ENCODE data around the gene TCOF1.

Gene TCOF1

DNA sequence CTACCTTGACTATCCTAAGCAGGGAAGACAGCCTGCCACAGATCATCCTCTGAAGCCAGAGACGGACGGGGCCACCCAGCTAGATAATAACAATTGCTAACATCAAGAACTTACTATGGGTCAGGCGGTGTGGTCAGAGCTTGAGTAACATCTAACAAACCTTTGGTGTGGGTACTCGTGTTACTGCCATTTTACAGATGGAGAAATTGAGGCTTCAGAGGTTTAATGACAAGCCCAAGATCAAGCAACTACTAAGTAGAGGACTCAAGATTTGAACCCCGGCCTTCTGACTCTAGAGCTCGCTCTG is 38.1 kb upstream of the TCOF1 start:
- Histone ChIP-seq H3K27ac (ENCODE audit: low read length) (no peak overlapping the region), H3K27me3 (ENCODE audit: insufficient read depth, low read length, poor library complexity) (no peaks in the 10 kb centered on the region), H3K79me2 (ENCODE audit: insufficient read depth, low read length) (no peaks in the 10 kb centered on the region), H3K36me3 (ENCODE audit: insufficient read depth, low read length) (no peaks in the 10 kb centered on the region), H3K4me2 (ENCODE audit: insufficient read depth, low read length) (no peak overlapping the region), H3K9me3 (ENCODE audit: insufficient read depth, low read length, severe bottlenecking) (no peaks in the 10 kb centered on the region), H2AFZ (ENCODE audit: low read depth, low read length) (no peak overlapping the region), H4K20me1 (ENCODE audit: insufficient read depth, low read length) (no peaks in the 10 kb centered on the region), H3K4me3 (ENCODE audit: low read depth in 1 of 2, low read length in 2 of 2) (no peak overlapping the region), H3K9ac (ENCODE audit: low read depth, low read length) (no peak overlapping the region), H3K4me1 (ENCODE audit: insufficient read depth, low read length) (no peaks in the 10 kb centered on the region)
- TF ChIP-seq CTCF (IDR thresholded peaks at IDR 0.05; ENCODE audit: borderline replicate concordance, extremely low read depth, low read length, poor library complexity, severe bottlenecking) (no peak), EZH2 (IDR thresholded peaks at IDR 0.05; ENCODE audit: borderline replicate concordance, low read depth, low read length, severe bottlenecking) (no peak)
- DNase-seq = no peak
- no peak for ATAC-seq (ENCODE audit: insufficient read depth, low read depth)

GRCh38 chr5:150320044-150320613 is 37.4 kb upstream of the TCOF1 start:
- H3K4me1 ChIP-seq (ENCODE audit: insufficient read depth, low read length) = no peaks in the 10 kb centered on the region
- H3K79me2 ChIP-seq (ENCODE audit: insufficient read depth, low read length) = no peaks in the 10 kb centered on the region
- no peaks in the 10 kb centered on the region for H3K27me3 ChIP-seq (ENCODE audit: insufficient read depth, low read length, poor library complexity)
- H3K4me3 ChIP-seq (ENCODE audit: low read depth in 1 of 2, low read length in 2 of 2) = no peak overlapping the region
- no peaks in the 10 kb centered on the region for H3K9me3 ChIP-seq (ENCODE audit: insufficient read depth, low read length, severe bottlenecking)
- H3K27ac ChIP-seq (ENCODE audit: low read length) = no peak overlapping the region
- H4K20me1 ChIP-seq (ENCODE audit: insufficient read depth, low read length) = no peaks in the 10 kb centered on the region
- ATAC-seq (ENCODE audit: insufficient read depth, low read depth) (no peak), DNase-seq (no peak)
- no peak overlapping the region for H3K4me2 ChIP-seq (ENCODE audit: insufficient read depth, low read length)
- no peak overlapping the region for H3K9ac ChIP-seq (ENCODE audit: low read depth, low read length)
- no peak for TF ChIP-seq EZH2 (IDR thresholded peaks at IDR 0.05; ENCODE audit: borderline replicate concordance, low read depth, low read length, severe bottlenecking)
- no peaks in the 10 kb centered on the region for H3K36me3 ChIP-seq (ENCODE audit: insufficient read depth, low read length)
- no peak overlapping the region for H2AFZ ChIP-seq (ENCODE audit: low read depth, low read length)

- H2AFZ ChIP-seq (ENCODE audit: low read depth, low read length) = no peak overlapping the region
- no peaks in the 10 kb centered on the region for H3K4me1 ChIP-seq (ENCODE audit: insufficient read depth, low read length)
- no peaks in the 10 kb centered on the region for H3K27me3 ChIP-seq (ENCODE audit: insufficient read depth, low read length, poor library complexity)
- no peaks in the 10 kb centered on the region for H4K20me1 ChIP-seq (ENCODE audit: insufficient read depth, low read length)
- no peak overlapping the region for H3K9ac ChIP-seq (ENCODE audit: low read depth, low read length)
- H3K4me3 ChIP-seq (ENCODE audit: low read depth in 1 of 2, low read length in 2 of 2) = no peak overlapping the region
- H3K27ac ChIP-seq (ENCODE audit: low read length) = no peak overlapping the region
- DNase-seq (no peak), ATAC-seq (ENCODE audit: insufficient read depth, low read depth) (no peak)
- H3K4me2 ChIP-seq (ENCODE audit: insufficient read depth, low read length) = no peak overlapping the region
- H3K36me3 ChIP-seq (ENCODE audit: insufficient read depth, low read length) = no peaks in the 10 kb centered on the region
- H3K79me2 ChIP-seq (ENCODE audit: insufficient read depth, low read length) = no peaks in the 10 kb centered on the region
- no peak for TF ChIP-seq CTCF (IDR thresholded peaks at IDR 0.05; ENCODE audit: borderline replicate concordance, extremely low read depth, low read length, poor library complexity, severe bottlenecking)
- TF ChIP-seq EZH2 (IDR thresholded peaks at IDR 0.05; ENCODE audit: borderline replicate concordance, low read depth, low read length, severe bottlenecking) = no peak
- no peaks in the 10 kb centered on the region for H3K9me3 ChIP-seq (ENCODE audit: insufficient read depth, low read length, severe bottlenecking)
Measured at GRCh38 chr5:150321211-150321610, 36.3 kb upstream of the TCOF1 start.

- H3K4me1 ChIP-seq (ENCODE audit: insufficient read depth, low read length) = no peaks in the 10 kb centered on the region
Measured at GRCh38 chr5:150321784-150322183, 35.7 kb upstream of the TCOF1 start.

More at GRCh38 chr5:150321784-150322183, 35.7 kb upstream of the TCOF1 start:
- H3K4me3 ChIP-seq (ENCODE audit: low read depth in 1 of 2, low read length in 2 of 2) = no peak overlapping the region
- H3K9me3 ChIP-seq (ENCODE audit: insufficient read depth, low read length, severe bottlenecking) = no peaks in the 10 kb centered on the region
- no peaks in the 10 kb centered on the region for H3K79me2 ChIP-seq (ENCODE audit: insufficient read depth, low read length)
- H3K9ac ChIP-seq (ENCODE audit: low read depth, low read length) = no peak overlapping the region
- H3K27me3 ChIP-seq (ENCODE audit: insufficient read depth, low read length, poor library complexity) = no peaks in the 10 kb centered on the region
- TF ChIP-seq EZH2 (IDR thresholded peaks at IDR 0.05; ENCODE audit: borderline replicate concordance, low read depth, low read length, severe bottlenecking) (no peak), CTCF (IDR thresholded peaks at IDR 0.05; ENCODE audit: borderline replicate concordance, extremely low read depth, low read length, poor library complexity, severe bottlenecking) (no peak)
- no peak overlapping the region for H3K4me2 ChIP-seq (ENCODE audit: insufficient read depth, low read length)
- no peak overlapping the region for H2AFZ ChIP-seq (ENCODE audit: low read depth, low read length)
- H3K27ac ChIP-seq (ENCODE audit: low read length) = no peak overlapping the region
- ATAC-seq (ENCODE audit: insufficient read depth, low read depth) (no peak), DNase-seq (no peak)
- H3K36me3 ChIP-seq (ENCODE audit: insufficient read depth, low read length) = no peaks in the 10 kb centered on the region
- no peaks in the 10 kb centered on the region for H4K20me1 ChIP-seq (ENCODE audit: insufficient read depth, low read length)

All from DND-41 (cell line).